Measurements from ENCODE around the gene CYP2W1.

DNA sequence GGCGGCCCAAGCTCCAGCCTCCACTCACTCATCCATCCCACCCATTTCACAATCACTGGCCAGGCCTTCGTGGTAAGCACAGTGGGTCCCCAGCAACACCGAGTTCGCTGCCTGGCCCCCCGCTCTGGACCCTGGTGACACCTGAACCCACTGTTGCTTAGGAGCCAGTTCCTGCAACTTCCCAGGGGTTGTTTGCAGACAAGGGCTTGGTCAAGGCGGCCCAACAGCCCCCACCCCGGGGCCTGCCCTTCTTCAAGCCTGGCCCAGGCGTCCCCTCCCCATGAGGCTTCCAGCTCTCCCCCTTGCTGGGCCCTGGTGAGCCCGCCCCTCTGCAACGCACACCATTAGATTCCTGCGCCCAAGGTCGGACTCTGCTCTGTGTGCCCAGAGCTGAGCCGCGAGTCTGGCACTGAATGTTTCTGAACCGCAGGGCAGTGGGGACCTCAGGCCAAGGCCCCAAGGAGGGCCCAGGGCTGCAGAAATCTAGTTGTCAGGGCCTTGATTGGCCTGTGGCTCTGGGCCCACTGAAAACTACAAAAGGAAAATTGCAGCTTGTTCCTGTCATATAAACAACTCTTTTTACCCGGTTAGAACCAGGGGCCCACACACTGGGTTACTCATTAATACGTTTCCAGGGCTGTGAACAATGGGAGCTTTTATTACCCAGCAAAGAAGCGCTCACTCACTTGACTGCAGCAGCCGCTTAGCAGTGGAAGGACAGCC is 5.5 kb upstream of the CYP2W1 start:
- TF ChIP-seq, protein P1, sequence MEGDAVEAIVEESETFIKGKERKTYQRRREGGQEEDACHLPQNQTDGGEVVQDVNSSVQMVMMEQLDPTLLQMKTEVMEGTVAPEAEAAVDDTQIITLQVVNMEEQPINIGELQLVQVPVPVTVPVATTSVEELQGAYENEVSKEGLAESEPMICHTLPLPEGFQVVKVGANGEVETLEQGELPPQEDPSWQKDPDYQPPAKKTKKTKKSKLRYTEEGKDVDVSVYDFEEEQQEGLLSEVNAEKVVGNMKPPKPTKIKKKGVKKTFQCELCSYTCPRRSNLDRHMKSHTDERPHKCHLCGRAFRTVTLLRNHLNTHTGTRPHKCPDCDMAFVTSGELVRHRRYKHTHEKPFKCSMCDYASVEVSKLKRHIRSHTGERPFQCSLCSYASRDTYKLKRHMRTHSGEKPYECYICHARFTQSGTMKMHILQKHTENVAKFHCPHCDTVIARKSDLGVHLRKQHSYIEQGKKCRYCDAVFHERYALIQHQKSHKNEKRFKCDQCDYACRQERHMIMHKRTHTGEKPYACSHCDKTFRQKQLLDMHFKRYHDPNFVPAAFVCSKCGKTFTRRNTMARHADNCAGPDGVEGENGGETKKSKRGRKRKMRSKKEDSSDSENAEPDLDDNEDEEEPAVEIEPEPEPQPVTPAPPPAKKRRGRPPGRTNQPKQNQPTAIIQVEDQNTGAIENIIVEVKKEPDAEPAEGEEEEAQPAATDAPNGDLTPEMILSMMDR (IDR thresholded peaks at IDR 0.05): no peak
- TF ChIP-seq POLR2A (IDR thresholded peaks at IDR 0.05): peak in 1 of 2 donors; percentile 39
